Ureter (tissue), 1 donor: ENCODE results near the gene SHANK2. TPM values are rescaled to one million over a fixed set of nuclear protein-coding genes. Genes with fewer than 3 reads are reported as not detected.

ENCODE experiments used
- DNase-seq: peaks from one replicate; pipeline ENCODE4 v3.0.0-alpha.2; 2020; ENCODE audit warnings: low spot score
- total RNA-seq: library from RNA; stranded (reverse); gene quantifications from one replicate; pipeline ENCODE4 v1.2.4, GENCODE V29; 2023
- donor health status: DM: yes; HTN: yes; CAD: no.

The SHANK2 gene
- total RNA-seq, 1 donor from 2014 or later, result 77.1 TPM

DNA sequence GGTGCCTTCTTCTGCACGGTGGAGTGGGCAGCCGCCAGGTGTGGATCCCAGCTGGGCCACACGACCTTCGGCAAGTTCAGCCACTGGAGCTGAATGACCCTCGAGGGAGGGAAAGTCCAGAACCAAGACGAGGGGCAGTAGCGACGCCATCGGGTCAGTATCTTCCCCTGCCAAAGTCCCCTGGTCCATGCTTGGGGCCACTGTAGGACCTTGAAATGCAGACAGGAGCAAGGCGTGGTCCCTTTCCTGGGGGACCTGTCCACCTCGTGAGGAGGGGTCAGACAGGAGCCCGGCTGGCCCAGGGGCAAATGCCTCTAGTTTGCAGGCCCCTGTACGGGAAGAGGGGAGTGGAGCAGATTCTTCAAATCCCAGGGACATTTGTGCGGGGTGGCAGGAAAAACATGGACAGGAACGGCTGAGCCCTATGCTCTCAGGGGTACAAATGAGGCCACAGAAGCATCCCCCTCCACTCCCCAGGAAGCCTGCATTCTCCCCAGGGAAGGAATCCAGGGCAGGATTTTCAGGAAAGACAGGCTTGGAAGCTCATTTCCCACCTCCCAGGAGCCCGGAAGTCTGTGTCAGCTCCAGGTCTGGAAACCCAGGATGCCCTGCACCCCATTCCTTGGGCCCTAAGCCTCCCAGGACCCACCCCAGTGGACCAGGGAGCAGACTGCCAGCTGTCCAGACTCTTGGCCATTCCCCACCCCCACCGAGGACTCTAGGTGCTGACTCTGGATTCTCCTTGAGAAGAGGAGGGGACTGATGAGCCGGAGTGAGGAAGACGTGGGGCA lies 6.6 kb downstream of the SHANK2 start:
- no peak for DNase-seq

DNA sequence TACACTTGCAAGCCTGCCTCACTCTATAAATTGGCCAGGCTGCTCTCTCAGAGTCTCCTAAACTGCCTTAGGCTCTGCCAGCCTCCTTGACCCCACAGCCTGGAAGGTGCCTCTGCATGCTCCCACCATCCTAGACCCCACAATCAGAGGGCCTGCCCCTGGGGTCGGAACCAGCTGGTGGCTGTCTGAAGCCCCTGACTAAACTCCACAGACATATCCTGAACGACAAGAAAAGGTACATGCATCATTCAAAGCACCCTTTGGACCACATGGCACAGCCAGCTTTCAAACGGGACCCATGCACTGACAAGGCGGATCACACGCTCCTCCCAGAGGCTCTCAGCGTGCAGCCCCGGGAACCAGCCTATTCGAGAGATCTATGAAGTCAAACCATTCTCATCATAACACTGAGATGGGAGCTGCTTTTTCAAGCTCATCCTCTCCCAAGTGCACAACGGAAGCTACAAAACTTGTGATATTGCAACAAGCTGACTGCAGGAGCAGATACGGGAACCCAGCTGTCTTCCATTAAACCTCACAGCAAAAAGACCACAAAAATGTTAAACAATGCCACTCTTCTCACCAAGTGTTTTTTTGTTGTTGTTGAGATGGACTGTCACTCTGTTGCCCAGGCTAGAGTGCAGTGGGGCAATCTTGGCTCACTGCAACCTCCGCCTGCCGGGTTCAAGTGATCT lies 8.1 kb downstream of the SHANK2 start:
- no peak for DNase-seq

DNA sequence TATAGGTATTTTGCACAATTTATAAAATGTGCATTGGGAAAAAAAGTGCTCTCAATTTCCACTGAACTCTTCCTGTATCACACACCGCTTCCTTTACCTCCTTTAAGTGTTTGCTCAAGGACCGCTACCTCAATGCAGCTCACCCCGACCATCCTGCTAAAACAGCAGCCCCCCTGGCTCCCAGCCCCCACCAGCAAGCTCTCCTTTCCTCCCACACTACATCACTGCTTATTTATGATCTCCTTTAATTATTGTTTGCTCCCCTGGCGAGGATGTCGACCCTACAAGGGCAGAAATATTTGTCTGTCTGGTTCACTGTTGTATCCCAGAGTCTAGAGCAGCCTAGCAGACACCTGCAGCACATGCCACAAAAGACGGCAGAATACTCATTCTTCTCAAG lies 10.0 kb downstream of the SHANK2 start:
- DNase-seq, result no peak

DNA sequence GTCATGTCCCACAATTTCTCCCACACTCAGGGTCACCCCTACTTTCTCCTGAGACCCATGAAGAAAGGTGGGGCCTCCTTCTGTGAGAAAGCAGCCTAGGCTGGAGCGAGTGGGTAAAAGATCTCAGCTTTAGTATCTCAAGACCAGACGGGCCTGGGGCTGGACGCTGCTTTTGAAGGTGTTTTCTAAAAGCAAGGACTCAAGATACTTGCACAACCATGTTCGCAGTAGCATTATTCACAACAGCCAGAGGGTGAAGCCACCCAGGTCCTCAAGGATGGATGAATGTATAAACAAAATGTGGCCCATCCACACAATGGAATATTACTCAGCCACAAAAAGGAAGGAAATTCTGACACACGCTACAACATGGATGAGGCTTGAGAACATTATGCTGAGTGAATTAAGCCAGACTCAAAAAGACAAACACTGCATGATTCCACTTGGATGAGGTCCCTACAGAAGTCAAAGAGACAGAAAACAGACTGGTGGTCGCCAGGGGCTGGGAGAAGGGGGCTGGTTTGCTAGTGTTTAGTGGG lies 10.6 kb downstream of the SHANK2 start:
- DNase-seq, result no peak

DNA sequence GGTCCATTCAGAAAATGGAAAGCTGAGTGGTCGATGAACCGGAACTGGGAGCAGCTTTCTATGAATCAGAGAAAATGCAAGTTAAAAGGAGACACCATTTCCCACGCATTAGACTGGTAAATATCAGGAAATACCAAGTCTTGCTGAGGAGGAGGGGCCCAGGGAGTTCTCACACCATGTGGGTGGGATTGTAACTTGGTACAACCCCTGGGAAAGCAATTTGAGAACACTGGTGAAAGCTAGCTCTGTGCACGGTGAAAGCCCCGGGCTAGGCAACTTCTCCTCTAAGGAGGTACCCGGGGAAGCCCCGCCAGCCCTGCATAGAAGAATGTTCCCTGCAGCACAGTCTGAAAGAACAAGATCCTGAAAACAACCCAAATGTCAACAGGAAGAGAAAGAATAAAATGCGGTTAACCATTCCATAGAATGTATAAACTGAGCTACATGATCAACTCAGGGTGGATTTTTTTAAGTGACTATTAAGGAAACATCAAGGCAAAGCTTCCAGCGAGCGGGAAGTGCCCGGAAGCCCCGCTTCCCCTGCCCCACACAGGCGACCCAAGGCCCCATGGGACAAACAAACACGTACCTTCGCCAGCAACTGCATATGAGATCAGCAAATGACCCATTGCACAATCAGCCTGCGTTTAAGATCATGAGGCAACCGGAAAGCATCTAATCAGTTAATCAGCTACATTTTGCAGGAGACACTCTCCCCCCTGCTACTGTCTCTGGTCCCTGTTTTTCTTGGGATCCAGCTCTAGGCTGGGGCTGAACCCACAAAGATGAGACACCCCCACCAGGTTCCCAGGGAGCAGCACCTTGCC lies 11.3 kb downstream of the SHANK2 start:
- peak; percentile 77 for DNase-seq

DNA sequence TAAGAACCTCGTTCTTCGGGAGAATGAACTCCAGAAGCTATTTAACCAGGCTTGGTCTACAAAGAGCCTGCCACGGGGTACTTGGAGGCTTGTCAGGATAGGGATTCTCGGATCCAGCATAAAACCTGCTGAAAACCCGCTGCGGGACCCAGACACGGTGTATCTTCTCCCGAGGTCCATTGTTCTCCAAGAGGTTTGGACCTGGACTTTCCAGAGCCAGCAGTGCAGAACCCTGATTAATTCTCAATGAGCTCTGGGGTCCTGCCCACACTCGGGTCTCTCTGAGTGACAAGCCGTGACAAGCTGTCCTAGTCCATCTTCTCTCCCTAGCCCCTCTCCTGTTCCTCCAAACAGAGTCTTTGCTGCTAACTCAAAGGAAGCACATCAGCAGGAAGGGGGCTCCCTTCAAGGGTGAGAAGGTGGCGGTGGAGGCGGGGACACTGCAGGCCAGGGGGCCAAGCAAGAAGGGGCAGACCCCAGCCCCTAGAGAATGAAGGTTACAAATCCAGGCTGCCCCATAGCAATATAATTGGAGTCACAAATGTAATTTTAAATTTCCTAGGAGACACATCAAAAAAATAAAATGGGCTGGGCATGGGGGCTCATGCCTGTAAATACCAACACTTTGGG lies 12.2 kb downstream of the SHANK2 start:
- DNase-seq, result no peak

DNA sequence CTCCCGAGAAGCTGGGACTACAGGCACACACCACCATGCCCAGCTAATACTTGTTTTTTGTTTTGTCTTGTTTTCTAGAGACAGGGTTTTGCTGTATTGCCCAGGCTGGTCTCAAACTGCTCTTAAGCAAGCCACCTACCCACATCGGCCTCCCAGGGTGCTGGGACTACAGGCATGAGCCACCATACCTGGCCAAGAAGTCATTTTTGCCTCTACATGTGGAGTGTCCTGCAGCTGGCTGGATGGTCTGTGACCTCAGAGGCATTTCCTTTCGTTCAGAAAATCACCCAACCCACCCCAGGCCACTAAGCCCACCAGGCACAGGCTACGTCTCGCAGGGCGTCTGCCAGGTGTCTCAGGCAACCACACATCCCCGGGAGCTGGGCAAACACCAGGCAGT lies 12.8 kb downstream of the SHANK2 start:
- no peak for DNase-seq

DNA sequence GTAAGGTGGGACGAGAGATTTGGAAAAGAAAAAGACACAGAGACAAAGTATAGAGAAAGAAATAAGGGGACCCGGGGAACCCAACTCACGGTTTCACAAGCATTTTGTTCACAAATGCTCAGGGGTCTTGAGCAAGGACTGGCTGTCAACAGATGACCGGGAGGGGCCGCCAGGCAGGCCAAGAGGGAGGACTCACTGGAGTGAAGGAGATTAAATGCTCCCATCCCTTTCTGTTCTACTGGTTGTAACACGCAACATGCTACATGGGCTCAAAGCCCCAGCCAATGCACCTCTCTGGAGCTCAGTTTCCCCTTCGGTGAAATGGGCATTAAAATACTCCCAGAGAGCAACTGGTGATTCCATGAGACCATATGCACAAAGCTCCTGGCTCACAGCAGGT lies 13.4 kb downstream of the SHANK2 start:
- no peak for DNase-seq

DNA sequence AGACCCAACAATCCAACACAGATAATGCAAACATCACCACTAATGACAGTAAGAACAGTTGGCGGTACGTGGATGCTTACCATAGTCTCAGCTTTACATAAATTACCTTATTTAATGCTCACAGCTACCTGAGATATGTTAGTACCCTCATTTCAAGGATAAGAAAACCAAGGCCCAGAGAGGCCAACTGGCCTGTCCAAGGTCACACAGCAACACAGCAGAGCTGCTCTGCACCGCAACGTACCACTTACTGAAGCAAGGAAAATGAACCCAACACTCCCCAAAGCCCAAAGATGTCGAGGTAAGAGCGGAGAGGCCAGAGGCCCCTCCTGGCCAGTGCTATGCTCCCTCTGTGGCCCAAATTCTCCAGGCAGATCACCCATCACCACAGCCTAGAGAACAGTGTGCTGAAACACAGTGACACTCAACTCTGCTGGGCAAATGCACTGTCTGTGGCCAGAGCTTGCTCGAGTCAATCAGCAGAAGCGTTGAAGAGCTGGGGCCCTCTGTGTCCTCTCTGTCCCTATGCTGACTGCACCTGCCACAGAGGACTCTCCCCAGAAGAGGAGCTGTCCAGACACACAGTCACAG lies 14.0 kb downstream of the SHANK2 start:
- no peak for DNase-seq

DNA sequence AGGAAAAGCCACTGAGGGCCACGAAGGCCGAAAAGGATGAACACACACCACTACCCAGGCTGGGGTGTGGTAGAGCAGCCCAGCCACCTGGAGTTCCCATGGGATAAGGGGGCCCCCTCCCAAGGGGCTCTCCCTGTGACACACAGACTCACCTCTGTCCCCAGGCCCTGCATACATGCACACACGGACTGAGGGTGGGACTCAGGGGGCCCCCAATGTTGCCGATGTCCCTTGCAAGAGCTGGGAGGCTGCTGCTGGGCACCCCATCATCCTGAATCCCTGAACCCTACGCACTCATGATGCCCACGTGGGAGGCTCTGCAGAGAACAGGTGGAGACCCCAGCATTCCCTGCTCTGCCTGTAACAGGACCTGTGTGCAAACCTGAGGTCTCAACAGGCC lies 14.5 kb downstream of the SHANK2 start:
- no peak for DNase-seq

DNA sequence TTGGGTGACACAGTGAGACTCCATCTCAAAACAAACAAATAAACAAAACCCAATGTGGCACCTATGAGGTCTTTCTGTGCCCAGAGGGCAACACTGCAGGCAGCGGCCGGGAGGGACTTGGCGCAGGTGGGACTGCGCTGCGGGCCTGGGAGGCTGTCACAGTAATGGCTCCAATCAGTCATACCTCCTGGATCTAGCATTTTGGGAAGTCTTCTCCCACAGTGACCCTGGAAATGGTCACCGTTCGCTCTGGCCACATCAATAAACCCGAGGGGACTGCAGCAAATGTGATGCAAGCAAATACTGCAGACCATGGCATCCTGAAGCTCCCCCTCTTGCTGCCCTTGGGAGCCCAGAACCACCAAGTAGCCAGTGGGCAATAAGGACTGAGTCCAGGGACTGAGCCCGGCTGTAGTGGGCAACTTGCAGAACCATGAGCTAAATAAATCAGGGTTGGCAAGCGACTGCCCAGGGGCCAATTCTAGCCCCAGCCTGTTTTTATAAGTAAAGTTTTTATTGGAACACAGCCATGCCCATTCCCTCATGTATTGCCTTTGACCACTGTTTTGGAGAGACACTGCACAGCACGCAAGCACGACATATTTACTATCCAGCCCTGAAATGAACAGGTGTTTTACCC lies 15.4 kb downstream of the SHANK2 start:
- DNase-seq, result no peak

DNA sequence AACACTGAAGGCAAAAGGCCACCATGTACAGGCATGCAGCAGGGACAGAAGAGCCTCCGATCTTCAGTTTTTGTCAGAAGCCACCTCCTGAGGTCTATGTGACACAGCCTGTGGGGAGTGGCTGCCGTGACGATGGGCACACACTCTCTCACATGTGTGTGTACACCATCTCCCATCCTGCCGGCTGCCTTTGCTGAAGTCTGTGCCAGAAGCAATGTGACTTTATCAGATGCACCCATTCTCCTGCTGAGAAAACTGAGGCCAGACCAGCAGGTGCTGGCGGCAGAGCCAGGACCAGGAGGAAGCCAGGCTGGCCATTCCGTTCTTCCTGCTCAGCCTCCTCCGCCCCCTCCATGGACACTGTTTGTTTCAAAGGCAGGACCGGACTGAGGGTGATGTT lies 16.7 kb downstream of the SHANK2 start:
- peak; percentile 19 for DNase-seq

DNA sequence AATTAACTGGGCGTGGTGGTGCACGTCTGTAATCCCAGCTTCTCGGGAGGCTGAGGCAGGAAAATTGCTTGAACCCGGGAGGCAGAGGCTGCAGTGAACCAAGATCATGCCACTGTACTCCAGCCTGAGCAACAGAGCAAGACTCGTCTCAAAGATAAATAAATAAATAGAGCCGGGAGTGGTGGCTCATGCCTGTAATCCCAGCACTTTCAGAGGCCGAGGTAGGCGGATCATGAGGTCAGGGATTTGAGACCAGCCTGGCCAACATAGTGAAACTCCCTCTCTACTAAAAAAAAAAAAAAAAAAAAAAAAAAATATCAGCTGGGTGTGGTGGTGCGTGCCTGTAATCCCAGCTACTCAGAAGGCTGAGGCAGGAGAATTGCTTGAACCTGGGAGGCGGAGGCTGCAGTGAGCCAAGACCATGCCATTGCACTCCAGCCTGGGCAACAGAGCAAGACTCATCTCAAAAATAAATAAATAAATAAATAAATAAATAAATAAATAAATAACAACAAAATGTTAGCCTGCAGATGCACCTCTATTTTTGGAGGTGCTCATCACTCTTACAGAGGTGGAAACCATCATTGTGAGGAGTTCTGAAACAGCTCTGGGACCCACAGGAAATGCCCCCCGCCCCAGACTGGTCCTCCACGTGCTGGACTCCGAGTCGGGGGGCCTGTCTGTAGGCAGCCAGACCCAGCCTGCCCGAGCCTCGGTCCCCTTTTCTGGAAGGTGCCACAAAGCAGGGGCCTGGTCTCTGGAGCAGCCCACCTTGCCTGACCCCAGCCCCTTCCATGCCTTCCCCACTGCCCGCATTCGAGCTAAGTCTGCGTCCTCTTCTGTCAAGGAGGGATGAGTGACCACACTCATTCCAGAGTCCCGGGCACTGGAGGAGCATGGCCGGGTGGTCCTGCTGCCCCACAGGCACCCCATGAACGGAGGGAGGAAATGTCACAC lies 18.2 kb downstream of the SHANK2 start:
- DNase-seq, result peak; percentile 34

DNA sequence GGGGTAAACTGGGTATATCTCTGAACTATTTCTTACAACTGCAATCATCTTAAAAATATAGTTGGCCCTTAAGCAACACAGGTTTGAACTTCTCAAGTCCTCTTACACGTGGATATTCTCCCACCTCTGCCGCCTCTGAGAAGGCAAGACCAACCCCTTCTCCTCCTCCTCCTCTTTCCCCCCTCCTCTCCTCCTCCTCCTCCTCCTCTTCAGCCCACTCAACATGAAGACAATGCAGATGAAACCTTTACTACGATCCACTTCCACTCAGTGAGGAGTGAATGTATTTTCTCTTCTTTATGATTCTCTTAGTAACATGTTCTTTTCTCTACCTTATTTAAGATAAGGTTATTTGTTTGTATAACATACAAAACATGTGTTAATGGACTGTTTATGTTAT lies 20.0 kb downstream of the SHANK2 start:
- no peak for DNase-seq

DNA sequence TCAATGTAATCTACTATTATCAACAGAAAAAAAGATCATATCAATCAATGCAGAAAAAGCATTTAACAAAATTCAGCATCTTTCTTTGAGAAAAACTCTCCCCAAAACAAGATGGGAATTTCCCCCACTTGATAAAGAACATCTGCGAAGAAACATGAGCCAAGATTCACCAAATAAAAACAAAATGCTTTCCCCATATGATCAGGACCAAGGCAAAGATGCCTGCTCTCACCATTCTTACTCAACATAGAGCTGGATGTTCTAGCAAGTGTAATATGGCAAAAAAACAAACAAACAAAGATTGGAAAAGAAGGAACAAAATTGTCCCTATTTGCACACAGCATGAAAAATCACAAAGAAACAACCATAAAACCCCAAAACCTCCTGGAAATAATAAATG lies 23.4 kb downstream of the SHANK2 start:
- DNase-seq, result no peak

DNA sequence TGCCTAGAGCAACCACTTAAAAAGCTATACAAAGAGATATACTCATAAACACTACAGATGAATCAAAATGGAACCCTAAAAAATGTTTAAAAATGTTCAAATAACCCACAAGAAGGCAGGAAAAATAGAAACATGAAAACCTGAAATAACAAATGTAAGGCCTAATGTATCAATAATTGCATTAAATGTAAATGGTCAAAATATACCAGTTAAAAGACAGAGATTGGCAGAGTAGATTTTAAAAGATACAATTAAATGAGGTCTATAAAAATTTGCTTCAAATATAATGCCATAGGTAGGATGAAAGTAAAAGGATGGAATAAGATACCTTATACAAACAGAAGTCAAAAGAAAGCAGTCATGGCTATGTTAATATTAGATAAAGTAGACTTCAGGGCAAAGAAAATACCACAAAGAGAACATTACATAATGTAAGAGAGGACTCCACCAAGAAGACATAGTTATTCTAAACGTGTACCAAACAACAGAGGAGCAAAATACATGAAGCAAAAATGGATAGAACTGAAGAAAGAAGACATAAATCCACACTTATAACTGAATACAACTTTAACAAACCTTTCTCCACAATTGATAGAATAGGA lies 25.2 kb downstream of the SHANK2 start:
- no peak for DNase-seq

DNA sequence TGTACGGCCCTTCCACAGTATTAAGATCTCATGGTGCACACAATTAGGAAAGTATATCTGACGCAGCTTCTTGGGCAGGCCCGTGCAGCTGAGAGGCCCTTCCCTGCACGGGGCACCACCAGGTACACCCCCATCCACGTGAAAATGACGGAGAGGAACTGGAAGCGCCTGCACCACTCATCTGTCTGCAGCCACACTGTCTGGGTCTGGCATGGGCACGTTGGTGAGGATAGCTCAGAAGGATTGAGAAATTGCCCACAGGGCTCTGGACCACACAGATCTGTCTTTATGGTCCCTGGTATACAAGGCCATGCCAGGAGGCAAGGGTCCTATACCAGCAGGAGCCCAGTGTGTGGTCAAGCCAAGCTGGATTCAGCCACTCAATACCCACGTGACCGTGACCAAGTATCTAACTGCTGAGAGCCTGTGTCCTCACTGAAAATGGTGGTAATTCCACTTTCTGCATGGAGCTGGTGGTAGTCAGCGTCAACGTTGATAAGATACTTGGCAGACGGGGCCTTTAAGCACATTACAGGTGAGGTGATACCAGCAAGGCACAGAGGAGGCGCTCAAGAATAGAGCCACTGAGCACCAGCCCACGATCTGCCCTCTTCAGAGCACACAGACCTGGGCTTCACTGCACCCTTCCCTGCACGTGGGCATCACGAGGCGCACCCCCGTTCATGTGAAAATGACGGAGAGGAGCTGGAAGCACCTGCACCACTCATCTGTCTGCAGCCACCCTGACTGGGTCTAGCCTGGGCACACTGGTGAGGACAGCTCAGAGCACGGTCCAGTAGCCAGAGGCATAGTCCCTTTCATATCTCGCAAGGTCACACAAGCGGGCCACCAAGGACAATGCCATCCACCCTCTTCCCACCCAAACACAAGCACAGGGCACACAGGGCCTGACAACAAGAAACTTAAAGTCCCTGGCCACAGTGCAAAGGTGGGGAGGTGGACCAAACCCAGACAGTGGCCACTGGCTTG lies 28.4 kb downstream of the SHANK2 start:
- DNase-seq, result no peak

DNA sequence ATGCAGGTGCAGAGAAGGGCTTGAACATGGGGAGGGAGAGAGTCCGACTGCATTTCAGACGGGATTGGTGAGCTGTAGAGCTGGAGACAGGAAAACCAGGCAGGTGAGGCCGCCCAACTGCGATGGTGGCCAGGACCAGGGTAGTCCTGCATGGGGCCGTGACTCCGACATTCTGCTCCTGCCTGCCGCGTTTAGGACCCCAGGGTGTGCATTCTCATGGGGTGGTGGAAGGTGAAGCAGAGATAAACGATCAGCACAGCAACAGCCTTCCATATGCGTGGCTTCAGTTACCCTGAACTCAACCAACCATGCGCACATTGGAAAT lies 29.3 kb downstream of the SHANK2 start:
- DNase-seq, result no peak
